Ramos (cell line): ENCODE results near the gene ADGRA3.

Experiments used
- in situ Hi-C: fragments of 300-500 bp; cut with MboI; formaldehyde crosslinking; loops from one replicate; pipeline ENCODE4 v1.14.3; 2022; ENCODE audit warnings: low sequenced_read_pairs; ENCODE audit not compliant: unreplicated experiment

Gene ADGRA3

DNA sequence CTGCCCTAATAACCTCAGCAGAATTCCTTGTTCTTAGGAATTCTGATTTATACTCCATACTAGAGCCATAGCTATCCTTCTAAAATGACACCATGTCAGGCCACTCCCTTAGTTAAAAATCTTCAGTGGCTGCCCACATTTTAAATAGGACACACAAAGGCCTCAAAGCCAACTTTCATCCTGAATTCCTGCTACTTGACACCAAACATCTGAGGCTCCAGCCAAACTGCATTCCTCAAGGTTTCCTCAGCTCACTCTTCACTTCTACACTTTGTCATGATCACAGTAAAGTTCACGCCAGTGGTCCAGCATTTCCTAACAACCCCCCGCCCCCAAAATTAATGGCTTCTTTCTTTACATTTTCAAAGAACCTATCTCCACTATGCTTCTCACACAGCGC, 124.3 kb downstream of the ADGRA3 start:
- in situ Hi-C loops = loop anchor here (25.0 kb wide), 1 partner anchor 604 kb away; no protein-coding TSS in a partner anchor

DNA sequence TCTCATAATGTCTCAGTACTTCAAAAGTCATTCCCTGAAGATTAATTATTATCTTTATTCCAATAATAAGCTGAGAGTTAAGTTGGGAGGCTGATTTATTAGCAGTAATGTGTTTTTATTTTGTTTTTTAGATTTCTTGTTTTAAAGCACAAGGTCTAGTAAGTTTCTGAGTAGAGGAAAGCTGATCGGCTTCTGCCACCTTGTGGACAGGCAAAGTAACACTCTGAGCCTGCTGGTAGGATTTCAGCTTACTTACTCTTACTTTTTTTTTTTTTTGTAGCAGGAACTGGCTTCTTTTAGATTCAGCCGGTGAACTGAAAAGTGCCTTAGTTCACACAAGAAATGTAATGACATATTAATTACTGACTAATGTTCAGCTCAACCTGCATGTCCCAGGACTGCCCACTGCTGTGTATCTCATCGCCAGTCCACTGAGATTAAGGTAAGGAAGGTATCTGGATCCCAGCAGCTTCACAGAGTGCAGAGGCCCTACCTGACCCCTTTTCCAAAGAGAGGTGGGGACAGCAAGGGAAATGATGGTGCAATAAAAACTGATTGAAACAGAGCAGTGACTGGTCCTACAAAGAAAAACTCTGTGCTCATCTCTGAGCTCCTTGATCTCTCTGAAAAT, 126.5 kb downstream of the ADGRA3 start:
- in situ Hi-C loops = loop anchor here (25.0 kb wide), 1 partner anchor 602 kb away; no protein-coding TSS in a partner anchor

DNA sequence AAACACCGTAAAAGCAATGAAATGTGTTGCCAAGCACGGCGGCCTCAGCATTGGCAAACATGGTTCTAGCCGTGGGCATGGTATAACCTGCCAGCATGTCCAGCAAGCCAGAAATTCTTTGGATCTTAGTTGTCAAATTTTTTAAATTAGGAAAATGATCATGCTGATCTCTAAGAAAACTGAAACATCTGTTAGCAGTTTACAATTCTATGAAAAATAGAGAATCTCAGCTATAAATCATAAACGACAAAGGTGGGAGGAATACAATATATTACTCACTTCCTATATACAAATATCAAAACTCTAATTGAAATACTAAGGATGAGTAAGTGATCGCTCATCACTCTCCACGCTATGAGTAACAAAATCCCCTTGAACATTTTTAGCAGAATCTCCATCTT, 130.3 kb downstream of the ADGRA3 start:
- in situ Hi-C loops = loop anchor here (25.0 kb wide), 1 partner anchor 598 kb away; no protein-coding TSS in a partner anchor

DNA sequence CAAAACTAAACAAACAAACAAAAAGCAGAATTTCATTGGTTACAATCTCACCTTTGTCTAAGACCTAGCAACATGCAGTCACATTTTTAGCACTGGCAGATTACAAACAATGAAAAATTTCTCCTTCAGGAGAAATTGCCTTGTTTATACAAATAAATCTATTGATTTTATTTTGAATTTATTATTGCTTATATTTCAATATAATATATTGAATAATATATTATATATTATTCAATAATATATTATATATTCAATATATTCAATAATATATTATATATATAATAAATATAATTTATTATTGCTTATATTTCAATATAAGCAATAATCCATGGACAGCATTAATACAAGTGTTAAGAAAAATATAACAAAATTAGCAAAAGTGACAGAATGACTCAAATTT, 131.7 kb downstream of the ADGRA3 start:
- in situ Hi-C loops = loop anchor here (25.0 kb wide), 1 partner anchor 597 kb away; no protein-coding TSS in a partner anchor

DNA sequence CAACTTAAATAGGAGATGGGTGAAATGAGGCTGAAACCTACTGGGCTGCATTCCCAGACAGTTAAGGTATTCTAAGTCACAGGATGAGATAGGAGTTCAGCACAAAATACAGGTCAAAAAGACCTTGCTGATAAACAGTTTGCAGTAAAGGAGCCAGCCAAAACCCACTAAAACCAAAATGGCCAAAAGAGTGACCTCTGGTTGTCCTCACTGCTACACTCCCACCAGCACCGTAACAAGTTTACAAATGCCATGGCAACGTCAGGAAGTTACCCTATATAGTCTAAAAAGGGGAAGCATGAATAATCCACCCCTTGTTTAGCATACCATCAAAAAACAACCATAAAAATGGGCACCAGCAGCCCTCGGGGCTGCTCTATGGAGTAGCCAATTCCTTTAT, 133.7 kb downstream of the ADGRA3 start:
- in situ Hi-C loops = loop anchor here (25.0 kb wide), 1 partner anchor 595 kb away; no protein-coding TSS in a partner anchor

DNA sequence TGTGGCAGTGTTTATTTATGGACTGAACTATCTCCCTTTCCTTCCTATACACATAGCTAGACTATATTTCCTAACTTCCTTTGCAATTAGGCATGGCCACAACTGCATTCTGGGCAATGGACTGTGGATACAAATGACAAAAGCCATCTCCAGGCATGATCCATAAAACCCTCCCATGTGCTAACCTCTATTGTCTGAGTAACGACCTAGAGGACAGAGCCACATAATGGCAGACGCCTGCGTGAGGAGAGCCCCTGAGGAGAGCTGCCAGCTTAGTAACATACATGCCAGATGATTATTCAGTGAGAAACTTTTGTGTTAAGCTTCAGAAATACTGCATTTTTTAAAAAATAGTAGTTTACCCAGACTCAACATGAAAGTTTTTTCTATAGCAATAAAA, 142.9 kb downstream of the ADGRA3 start:
- in situ Hi-C loops = no loop called here

DNA sequence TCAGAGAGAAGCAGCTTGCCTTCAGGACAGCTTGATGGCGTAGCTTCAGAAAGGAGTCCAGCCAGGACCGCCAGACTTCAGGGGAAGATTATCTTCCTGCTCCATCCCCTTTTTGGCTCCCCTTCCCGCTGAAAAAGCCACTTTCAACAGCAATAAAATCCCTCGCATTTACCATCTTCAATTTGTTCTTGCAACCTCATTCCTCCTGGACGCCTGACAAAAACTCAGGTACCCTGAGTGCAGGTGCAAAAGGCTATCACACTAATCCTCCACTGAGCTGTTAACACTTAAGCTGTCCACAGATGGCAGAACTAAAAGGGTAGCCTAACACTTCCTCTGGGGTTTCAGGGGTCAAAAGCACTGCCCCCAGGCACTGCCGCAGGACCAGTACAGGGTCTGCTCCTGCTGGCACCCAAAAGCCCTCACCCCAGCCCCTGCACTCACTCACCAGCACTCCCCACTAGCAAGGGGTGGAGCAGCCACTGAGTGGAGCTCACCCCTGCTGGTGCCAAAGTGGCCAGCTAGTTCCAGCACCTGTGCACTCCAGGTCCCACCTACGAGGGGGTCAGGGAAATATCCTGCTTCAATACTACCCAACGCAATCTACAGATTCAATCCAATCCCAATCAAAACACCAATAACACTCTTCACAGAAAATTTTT, 145.8 kb downstream of the ADGRA3 start:
- in situ Hi-C loops = no loop called here

DNA sequence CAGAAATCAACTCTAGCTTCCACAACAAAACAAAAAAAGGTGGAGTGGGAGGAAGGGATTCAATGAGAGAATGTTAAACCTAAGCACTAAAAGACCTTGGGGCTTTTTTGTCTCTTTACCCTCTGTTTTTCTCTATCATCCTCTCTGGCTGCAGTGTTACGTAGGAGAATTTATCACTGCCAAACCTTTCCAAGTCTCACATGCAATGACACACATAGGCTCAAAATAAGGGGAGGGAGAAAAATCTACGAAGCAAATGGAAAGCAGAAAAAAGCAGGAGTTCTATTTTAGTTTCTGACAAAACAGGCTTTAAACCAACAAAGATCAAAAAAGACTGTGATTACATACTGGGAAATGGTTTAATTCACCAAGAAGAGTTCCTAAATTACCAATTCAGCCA, 152.1 kb downstream of the ADGRA3 start:
- in situ Hi-C loops = no loop called here

DNA sequence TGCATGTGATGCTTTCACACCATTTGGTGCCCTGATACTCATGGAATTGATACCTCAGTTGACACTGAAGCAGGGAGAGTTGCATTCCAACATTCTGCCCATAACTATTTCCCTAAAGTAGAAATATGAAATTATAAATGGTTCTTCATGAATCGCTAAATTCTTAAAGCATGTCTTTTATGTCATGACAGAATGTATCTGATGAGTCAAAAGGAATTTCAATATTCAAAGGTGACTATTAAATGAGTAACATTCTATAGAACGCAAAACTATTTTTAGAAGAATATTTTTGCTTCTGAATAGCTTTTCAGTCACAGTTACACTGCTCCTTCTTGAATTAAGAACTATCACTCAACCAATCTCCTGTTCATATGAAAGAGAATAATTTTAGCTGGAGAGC, 152.8 kb downstream of the ADGRA3 start:
- in situ Hi-C loops = no loop called here

DNA sequence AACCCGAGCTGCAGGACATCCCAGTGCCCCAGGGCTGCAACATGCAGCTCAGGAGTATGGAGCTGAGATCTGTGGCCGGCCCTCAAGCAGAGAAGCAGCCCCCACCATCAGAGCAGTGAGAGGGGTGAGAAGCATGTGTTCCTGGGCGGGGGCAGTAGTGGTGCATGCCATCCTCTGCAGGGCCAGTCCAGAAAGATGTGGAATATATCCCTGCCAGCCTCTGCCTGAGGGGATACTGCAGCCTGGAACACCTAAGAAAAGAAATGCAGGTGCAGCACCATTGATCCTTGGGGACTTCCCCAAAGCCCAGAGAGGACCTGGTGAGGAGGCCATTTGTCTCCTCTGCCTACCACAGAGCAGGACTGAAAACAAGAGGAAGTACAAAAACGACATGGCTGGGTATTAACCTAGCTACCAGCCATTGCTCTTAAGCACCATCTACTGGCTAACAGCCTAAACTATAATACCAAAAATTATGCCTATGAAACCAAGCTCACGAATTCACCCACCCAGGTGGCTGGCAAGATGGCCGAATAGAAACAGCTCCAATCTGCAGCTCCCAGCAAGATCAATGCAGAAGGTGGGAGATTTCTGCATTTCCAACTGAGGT, 158.8 kb downstream of the ADGRA3 start:
- in situ Hi-C loops = no loop called here

DNA sequence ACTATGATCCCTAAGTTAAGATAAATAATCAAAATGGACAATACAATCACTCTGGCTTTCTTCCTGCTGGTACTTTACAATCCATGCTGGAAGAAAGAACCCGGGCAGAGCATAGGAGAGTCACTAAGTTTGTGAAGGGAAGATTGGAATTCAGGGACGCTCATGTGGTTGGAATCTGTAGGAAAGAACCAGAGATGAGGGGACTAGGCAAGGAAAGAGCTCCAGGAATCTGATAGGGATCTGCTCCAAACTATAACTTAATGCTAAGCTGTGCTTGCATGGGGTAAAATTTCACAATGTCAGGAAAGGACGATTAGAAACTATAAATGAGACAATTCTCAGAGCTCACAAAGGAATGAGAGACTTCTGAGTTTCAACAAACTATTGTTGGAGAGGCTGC, 167.5 kb downstream of the ADGRA3 start:
- in situ Hi-C loops = no loop called here

DNA sequence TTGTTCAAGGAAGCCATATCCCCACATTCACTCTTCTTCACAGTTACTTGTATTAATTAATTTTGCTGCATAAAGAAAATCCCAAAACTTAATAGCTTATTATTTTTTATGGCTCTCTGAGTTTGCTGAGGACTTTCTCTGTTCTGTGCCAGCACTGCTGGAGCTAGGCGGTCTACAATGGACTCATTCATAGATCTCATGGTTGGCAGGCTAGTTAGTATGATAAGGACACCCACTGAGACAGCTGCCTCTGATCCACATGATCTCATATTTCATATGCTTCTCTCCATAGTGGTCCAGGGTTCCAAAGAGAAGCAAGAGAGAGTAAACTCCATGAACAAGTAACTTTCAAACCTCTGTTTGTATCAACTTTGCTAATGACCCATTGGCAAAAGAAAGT, 170.2 kb downstream of the ADGRA3 start:
- in situ Hi-C loops = no loop called here

DNA sequence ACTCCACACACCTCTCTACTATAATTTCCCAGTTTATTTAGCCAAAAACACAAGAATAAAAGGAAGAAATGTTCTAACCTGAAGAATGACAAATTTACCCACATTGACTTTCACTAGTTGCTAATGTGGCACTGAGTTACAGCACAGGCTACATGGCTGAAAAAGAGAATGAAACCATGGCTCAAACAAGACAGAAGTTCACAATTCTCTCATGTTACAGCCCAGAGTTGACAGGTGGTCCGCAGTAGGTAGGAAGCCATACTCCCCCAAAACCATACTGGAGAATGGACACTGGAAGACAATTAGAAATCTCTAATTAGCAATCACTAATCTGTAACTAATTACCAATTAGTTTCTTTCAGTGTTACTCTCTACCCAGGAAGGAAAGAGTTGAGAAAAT, 170.8 kb downstream of the ADGRA3 start:
- in situ Hi-C loops = no loop called here

DNA sequence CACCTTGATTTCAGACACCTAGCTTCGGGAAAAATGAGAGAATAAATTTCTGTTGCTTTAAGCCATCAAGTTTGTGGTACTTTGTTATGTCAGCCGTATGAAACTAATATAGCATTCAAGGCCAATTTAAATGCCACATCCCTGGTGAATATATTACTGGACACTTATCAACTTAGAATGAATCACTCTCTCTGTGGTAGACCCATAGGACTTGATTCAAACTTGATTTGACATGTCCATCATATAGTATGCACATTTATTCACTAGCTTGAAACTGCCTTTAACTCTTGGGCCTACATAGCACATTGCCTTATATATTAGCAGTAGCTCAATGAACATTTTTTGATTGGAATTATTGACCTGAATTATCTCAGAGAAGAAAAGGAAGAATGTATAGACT, 172.3 kb downstream of the ADGRA3 start:
- in situ Hi-C loops = no loop called here

DNA sequence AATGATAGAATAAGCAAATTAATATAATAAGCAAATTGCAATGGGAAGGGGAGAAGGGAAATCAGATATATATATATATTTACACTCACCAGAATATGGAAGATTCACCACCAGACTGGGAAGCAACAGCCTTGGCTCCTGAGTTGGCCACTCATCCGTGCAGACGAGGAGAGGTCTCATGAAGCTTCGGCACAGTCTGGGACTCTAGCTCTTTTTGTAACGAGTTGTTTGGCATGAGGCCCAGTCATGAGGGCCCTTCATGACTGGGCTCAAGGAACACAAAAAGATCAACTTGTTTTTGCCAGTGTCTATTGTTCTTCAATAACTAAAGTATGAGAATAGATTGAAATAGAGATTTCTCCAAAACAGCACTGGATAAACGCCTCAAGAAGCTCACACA, 176.4 kb downstream of the ADGRA3 start:
- in situ Hi-C loops = no loop called here

DNA sequence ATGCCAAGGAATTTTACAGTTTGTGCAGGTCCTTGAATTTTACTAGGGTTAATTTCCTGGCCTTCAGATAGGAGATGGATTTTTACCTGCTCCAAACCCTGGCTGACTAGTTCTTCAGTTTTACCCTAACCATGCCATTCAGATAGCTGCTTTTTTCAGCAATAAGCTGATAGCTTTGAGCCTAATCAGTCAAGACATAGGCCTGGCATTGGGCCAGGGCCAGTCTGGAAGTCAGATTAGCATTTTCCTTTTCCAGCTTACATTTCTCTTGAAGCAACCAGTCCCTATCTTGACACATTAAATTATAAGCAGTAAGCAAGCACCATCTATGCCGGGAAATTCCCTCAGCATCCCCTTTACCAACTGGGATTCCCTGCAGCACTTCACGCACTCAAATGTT, 177.1 kb downstream of the ADGRA3 start:
- in situ Hi-C loops = no loop called here
